Measurements from ENCODE around the gene FAM216A. TPM values are rescaled to one million over a fixed set of nuclear protein-coding genes. Genes with fewer than 3 reads are reported as not detected.

FAM216A gene
- total RNA-seq, 2 experiments from 2014 or later = 5.5 to 7.4 TPM

DNA sequence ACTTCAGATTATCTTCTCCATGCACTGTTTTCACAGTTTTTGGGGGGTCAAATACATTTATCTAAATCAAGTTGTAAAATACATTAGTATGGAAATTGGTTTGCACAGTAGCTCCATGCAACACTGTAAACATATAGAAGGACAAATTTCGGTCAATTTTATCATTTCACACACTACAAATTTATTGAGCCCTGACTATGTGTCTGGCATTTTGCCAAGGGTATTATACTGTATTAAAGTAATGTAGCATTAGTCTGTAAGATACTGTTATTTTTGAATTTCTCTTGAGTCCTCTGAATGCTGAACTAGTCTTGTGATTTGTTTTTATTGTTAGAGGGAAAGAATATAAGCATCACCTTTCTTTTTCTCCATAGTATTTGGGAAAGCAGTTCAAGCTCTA is 34.8 kb downstream of the FAM216A start:
- TF ChIP-seq, protein P1, sequence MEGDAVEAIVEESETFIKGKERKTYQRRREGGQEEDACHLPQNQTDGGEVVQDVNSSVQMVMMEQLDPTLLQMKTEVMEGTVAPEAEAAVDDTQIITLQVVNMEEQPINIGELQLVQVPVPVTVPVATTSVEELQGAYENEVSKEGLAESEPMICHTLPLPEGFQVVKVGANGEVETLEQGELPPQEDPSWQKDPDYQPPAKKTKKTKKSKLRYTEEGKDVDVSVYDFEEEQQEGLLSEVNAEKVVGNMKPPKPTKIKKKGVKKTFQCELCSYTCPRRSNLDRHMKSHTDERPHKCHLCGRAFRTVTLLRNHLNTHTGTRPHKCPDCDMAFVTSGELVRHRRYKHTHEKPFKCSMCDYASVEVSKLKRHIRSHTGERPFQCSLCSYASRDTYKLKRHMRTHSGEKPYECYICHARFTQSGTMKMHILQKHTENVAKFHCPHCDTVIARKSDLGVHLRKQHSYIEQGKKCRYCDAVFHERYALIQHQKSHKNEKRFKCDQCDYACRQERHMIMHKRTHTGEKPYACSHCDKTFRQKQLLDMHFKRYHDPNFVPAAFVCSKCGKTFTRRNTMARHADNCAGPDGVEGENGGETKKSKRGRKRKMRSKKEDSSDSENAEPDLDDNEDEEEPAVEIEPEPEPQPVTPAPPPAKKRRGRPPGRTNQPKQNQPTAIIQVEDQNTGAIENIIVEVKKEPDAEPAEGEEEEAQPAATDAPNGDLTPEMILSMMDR (IDR thresholded peaks at IDR 0.05) = no peak
- Mint-ChIP-seq H3K4me3 (peak overlapping the region; percentile 74), H3K27ac (peak overlapping the region; percentile 90), H3K4me1 (ENCODE audit: low read depth) (peaks cover 36% of the 10 kb centered on the region), H3K36me3 (ENCODE audit: low read depth) (peaks cover 12% of the 10 kb centered on the region), H3K9me3 (no peaks in the 10 kb centered on the region), H3K27me3 (no peaks in the 10 kb centered on the region)
- ATAC-seq (ENCODE audit: poor library complexity) (no peak), DNase-seq (no peak)
- Histone ChIP-seq H3K4me3 (ENCODE audit: low read length) (no peak overlapping the region), H3K36me3 (ENCODE audit: insufficient read depth, low read length) (no peaks in the 10 kb centered on the region), H3K4me1 (ENCODE audit: insufficient read depth, low read length) (peaks cover 24% of the 10 kb centered on the region), H3K27ac (ENCODE audit: low read depth in 1 of 2, low read length in 2 of 2) (no peak overlapping the region), H3K27me3 (ENCODE audit: control insufficient read depth in 1 of 2, insufficient read depth in 2 of 2, low read length in 2 of 2) (no peaks in the 10 kb centered on the region), H3K9me3 (ENCODE audit: control insufficient read depth in 1 of 2, insufficient read depth in 1 of 2, low read length in 2 of 2) (no peaks in the 10 kb centered on the region)
- intact Hi-C loops (cut with DNase I, micrococcal nuclease) = loop anchor here (2.0 to 5.0 kb wide), 3 partner anchors 53 to 234 kb away; partner anchors contain the start of genes PPTC7 (in 2 of the 2) and ARPC3 (in 1 of the 2)
- CTCF ChIA-PET = interaction anchor here (0.5 to 6.2 kb wide), 5 partner anchors 35 to 924 kb away, joined by 3 to 48 read pairs (median 4); partner anchors contain the start of genes ARPC3, FAM216A and GPN3
- POLR2A ChIA-PET = interaction anchor here (1.1 to 2.5 kb wide), 3 partner anchors 35 to 97 kb away, joined by 3 to 9 read pairs (median 7); partner anchors contain the start of genes FAM216A and GPN3

GRCh38 chr12:110505332-110505731 is 36.7 kb downstream of the FAM216A start:
- TF ChIP-seq, protein P1 (IDR thresholded peaks at IDR 0.05) = no peak
- Histone ChIP-seq H3K4me1 (ENCODE audit: insufficient read depth, low read length) (peaks cover 22% of the 10 kb centered on the region), H3K27me3 (ENCODE audit: control insufficient read depth in 1 of 2, insufficient read depth in 2 of 2, low read length in 2 of 2) (no peaks in the 10 kb centered on the region), H3K27ac (ENCODE audit: low read depth in 1 of 2, low read length in 2 of 2) (no peak overlapping the region), H3K4me3 (ENCODE audit: low read length) (no peak overlapping the region), H3K36me3 (ENCODE audit: insufficient read depth, low read length) (no peaks in the 10 kb centered on the region), H3K9me3 (ENCODE audit: control insufficient read depth in 1 of 2, insufficient read depth in 1 of 2, low read length in 2 of 2) (no peaks in the 10 kb centered on the region)
- ATAC-seq (ENCODE audit: poor library complexity) = no peak
- POLR2A ChIA-PET = no interaction called here
- Mint-ChIP-seq H3K27ac (no peak overlapping the region), H3K27me3 (no peaks in the 10 kb centered on the region), H3K4me1 (ENCODE audit: low read depth) (peaks cover 17% of the 10 kb centered on the region), H3K4me3 (no peak overlapping the region), H3K36me3 (ENCODE audit: low read depth) (peaks cover 12% of the 10 kb centered on the region), H3K9me3 (no peaks in the 10 kb centered on the region)
- DNase-seq = no peak
- CTCF ChIA-PET = interaction anchor here (1.2 kb wide), 1 partner anchor 37 kb away, joined by 3 read pairs; the partner anchor contains the start of genes FAM216A and GPN3
- intact Hi-C loops (cut with DNase I, micrococcal nuclease) = no loop called here

- Histone ChIP-seq H3K27ac (ENCODE audit: low read depth in 1 of 2, low read length in 2 of 2) (no peak overlapping the region), H3K27me3 (ENCODE audit: control insufficient read depth in 1 of 2, insufficient read depth in 2 of 2, low read length in 2 of 2) (no peaks in the 10 kb centered on the region), H3K4me3 (ENCODE audit: low read length) (no peak overlapping the region), H3K9me3 (ENCODE audit: control insufficient read depth in 1 of 2, insufficient read depth in 1 of 2, low read length in 2 of 2) (no peaks in the 10 kb centered on the region), H3K36me3 (ENCODE audit: insufficient read depth, low read length) (no peaks in the 10 kb centered on the region), H3K4me1 (ENCODE audit: insufficient read depth, low read length) (no peaks in the 10 kb centered on the region)
- POLR2A ChIA-PET = no interaction called here
- DNase-seq (no peak), ATAC-seq (ENCODE audit: poor library complexity) (no peak)
- Mint-ChIP-seq H3K4me3 (no peak overlapping the region), H3K9me3 (no peaks in the 10 kb centered on the region), H3K4me1 (ENCODE audit: low read depth) (no peaks in the 10 kb centered on the region), H3K36me3 (ENCODE audit: low read depth) (no peaks in the 10 kb centered on the region), H3K27ac (no peak overlapping the region), H3K27me3 (no peaks in the 10 kb centered on the region)
- TF ChIP-seq, protein P1 (IDR thresholded peaks at IDR 0.05) = no peak
- CTCF ChIA-PET = interaction anchor here (0.8 to 1.7 kb wide), 3 partner anchors 39 to 92 kb away, joined by 3 to 4 read pairs (median 4); partner anchors contain the start of genes ARPC3 and FAM216A
- intact Hi-C loops (cut with DNase I, micrococcal nuclease) = no loop called here
Observed at GRCh38 chr12:110508071-110508586, 39.5 kb downstream of the FAM216A start.

Data from CD4-positive, alpha-beta T cell (primary cell).